Measurements from ENCODE around the gene PLD1. TPM values are rescaled to one million over a fixed set of nuclear protein-coding genes. Genes with fewer than 3 reads are reported as not detected.

Gene PLD1
- total and polyA plus RNA-seq, 11 donors: 12.3 to 106 (median 61.0) TPM

DNA sequence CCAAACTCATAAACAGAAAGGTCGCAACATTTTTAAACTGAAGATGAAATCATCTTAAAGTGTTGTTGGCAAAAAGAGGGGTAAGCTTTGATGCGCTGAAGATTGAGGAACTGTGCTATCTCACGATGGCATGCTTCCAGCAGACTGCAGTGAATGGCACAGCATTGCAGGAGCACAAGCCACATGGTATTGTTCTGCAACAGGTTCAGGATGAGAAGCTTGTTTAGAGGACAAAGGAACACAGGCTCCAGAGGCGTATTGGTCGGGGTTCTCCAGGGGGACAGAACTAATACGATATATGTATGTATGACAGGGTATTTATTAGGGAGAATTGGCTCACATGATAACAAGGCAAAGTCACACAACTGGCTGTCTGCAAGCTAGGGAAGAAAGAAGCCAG is 13.8 kb upstream of the PLD1 start:
- TF ChIP-seq, protein P1, sequence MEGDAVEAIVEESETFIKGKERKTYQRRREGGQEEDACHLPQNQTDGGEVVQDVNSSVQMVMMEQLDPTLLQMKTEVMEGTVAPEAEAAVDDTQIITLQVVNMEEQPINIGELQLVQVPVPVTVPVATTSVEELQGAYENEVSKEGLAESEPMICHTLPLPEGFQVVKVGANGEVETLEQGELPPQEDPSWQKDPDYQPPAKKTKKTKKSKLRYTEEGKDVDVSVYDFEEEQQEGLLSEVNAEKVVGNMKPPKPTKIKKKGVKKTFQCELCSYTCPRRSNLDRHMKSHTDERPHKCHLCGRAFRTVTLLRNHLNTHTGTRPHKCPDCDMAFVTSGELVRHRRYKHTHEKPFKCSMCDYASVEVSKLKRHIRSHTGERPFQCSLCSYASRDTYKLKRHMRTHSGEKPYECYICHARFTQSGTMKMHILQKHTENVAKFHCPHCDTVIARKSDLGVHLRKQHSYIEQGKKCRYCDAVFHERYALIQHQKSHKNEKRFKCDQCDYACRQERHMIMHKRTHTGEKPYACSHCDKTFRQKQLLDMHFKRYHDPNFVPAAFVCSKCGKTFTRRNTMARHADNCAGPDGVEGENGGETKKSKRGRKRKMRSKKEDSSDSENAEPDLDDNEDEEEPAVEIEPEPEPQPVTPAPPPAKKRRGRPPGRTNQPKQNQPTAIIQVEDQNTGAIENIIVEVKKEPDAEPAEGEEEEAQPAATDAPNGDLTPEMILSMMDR (IDR thresholded peaks at IDR 0.05): no peak
- no peak for TF ChIP-seq POLR2A (IDR thresholded peaks at IDR 0.05)
- DNase-seq: peak in 1 of 5 donors; percentile 42
- Histone ChIP-seq H3K36me3 (no peaks in the 10 kb centered on the region), H3K27ac (peak overlapping the region in 2 of 12 donors; percentile 46 to 48), H3K27me3 (no peaks in the 10 kb centered on the region), H3K4me3 (no peak overlapping the region), H3K9me3 (no peaks in the 10 kb centered on the region), H3K4me1 (peaks cover 0 to 32% (median 11%) of the 10 kb centered on the region in 12 donors)
- WGBS, 4 donors: 76 to 84% (median 81%) methylated on average over 6 of the region's 6 CpGs
- ATAC-seq: no peak
- intact Hi-C loops (cut with DNase I): loop anchor here in 2 of 10 donors (10.0 kb wide), 2 partner anchors 49 to 119 kb away; no protein-coding TSS in a partner anchor

DNA sequence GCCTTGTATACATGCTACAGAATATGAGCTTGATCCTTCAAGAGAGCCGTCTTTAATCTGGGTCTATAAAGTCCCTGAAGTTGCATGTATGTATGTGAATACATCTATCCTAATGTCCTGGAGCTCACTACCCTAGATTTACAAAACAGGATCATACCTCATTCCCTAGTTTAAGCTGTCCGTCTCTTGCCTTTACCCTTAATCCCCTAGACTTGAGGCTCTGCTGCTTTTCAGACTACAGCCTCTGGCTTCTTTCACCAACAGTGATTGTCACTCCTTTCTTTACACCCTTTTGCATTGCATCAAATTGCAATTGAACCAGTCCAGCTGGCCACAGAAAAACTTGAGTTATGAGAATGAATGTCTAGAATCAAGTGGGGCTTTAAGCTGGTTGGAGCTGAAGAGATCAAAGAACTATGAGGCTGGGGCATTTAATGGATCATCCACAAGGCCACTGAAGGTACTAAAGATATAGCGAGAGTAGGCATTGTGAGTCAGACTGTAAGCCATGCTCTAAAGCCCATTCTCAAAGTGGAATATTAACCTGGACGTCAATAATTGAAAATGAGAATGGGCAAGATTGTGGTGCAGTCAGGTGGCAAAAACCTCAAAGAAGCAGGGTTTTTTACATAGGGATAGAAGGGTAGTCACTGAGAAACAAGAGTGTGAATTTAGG is 12.3 kb upstream of the PLD1 start:
- Histone ChIP-seq H3K4me1 (peaks cover 0 to 21% (median 6%) of the 10 kb centered on the region in 12 donors), H3K27ac (no peak overlapping the region), H3K36me3 (no peaks in the 10 kb centered on the region), H3K4me3 (no peak overlapping the region), H3K9me3 (peaks cover 0 to 6% (median 0%) of the 10 kb centered on the region in 12 donors), H3K27me3 (no peaks in the 10 kb centered on the region)
- no peak for ATAC-seq
- 72 to 97% (median 84%) methylated on average over 4 of the region's 4 CpGs for WGBS, 4 donors
- no peak for TF ChIP-seq POLR2A (IDR thresholded peaks at IDR 0.05)
- TF ChIP-seq, protein P1 (IDR thresholded peaks at IDR 0.05): no peak
- intact Hi-C loops (cut with DNase I): loop anchor here in 2 of 10 donors (10.0 kb wide), 2 partner anchors 48 to 118 kb away; no protein-coding TSS in a partner anchor
- no peak for DNase-seq

DNA sequence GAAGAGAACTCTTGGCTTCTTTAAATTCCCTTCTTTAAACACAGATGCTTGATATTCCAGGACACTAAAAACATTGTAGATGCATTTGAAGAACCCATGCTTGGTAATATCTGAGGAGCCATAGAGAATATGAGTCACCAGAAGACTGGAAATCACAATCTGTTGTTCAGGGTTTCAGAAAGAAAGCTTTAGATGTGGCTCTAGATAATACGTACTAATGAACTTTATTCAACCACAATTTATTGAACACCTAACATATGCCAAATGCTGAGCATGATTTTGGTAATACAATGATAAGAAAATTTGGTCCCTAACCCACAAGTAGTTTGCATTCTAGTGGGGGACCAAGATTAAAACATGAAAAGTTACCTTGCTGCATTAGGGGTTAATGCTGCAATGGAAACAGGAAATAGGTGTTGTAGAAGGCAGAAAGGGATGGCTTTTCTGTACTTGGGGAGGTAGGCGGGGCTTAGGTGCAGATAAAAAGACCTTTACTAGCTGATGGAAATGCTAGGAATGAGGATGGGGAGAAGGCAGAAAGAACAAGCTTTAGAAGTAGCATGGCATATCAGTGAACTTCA is 11.6 kb upstream of the PLD1 start:
- intact Hi-C loops (cut with DNase I): loop anchor here in 2 of 10 donors (10.0 kb wide), 2 partner anchors 47 to 117 kb away; no protein-coding TSS in a partner anchor
- Histone ChIP-seq H3K4me3 (no peak overlapping the region), H3K27ac (no peak overlapping the region), H3K36me3 (no peaks in the 10 kb centered on the region), H3K27me3 (no peaks in the 10 kb centered on the region), H3K4me1 (peaks cover 0 to 21% (median 6%) of the 10 kb centered on the region in 12 donors), H3K9me3 (peaks cover 0 to 7% (median 0%) of the 10 kb centered on the region in 12 donors)
- TF ChIP-seq POLR2A (IDR thresholded peaks at IDR 0.05): no peak
- TF ChIP-seq, protein P1 (IDR thresholded peaks at IDR 0.05): no peak
- WGBS, 4 donors: 48 to 97% (median 74%) methylated on average over 2 of the region's 2 CpGs
- ATAC-seq: no peak
- no peak for DNase-seq

DNA sequence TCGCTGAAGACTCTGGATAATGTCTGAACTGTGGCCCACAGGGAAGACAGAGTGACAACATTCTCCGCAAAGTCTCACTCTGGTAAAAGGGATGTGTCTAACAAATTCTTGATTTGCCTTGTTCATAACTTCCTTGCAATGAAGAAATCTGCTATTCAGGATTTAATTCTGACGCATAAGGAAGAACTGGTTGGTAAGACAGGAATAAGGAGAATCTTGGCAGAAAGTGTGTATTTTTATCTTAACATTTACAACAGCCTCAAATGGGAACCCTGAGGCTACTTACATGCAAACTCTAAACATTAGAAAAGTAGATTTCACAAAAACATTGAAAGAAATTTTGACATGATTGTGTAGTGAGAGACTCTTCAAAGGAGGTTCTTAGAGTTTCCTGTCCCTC is 10.8 kb upstream of the PLD1 start:
- no peak overlapping the region for H3K4me3 ChIP-seq
- TF ChIP-seq, protein P1 (IDR thresholded peaks at IDR 0.05): no peak
- no peak for ATAC-seq
- no peaks in the 10 kb centered on the region for H3K27me3 ChIP-seq
- H3K36me3 ChIP-seq: no peaks in the 10 kb centered on the region
- 90 to 93% (median 92%) methylated on average over 3 of the region's 3 CpGs for whole genome bisulfite sequencing, 4 donors
- H3K9me3 ChIP-seq: peaks cover 0 to 7% (median 0%) of the 10 kb centered on the region in 12 donors
- peaks cover 0 to 21% (median 6%) of the 10 kb centered on the region in 12 donors for H3K4me1 ChIP-seq
- intact Hi-C loops (cut with DNase I): loop anchor here in 2 of 10 donors (10.0 kb wide), 2 partner anchors 46 to 116 kb away; no protein-coding TSS in a partner anchor
- no peak overlapping the region for H3K27ac ChIP-seq
- no peak for DNase-seq

Data from heart left ventricle (tissue), 16 donors.